CD14-positive monocyte (primary cell): ENCODE results near the gene BMERB1. TPM values are rescaled to one million over a fixed set of nuclear protein-coding genes. Genes with fewer than 3 reads are reported as not detected.

Experiments
- DNase-seq, 3 donors: peaks; one replicate each; pipeline ENCODE4 v3.0.0-alpha.2; 2011 to 2022
- H2AFZ ChIP-seq: 2 replicates; pipeline ENCODE4 v1.6.0; 2012; ENCODE audit warnings: mild to moderate bottlenecking, low read depth, low read length, inconsistent platforms; ENCODE audit not compliant: insufficient read depth, poor library complexity, severe bottlenecking
- H3K27ac ChIP-seq, 2 donors: 1 replicate in 1 of 2; 2 replicates in 1 of 2; pipeline ENCODE4 v1.5.1; 2012 to 2013; ENCODE audit warnings: low read length in 2 of 2, control low read depth in 1 of 2, inconsistent platforms in 1 of 2, low read depth in 1 of 2, mild to moderate bottlenecking in 1 of 2
- H3K27me3 ChIP-seq, 2 donors: one replicate each; pipeline versions ENCODE4 v1.6.0 to v1.6.1; 2011 to 2013; ENCODE audit warnings: low read length in 2 of 2; ENCODE audit not compliant: control insufficient read depth in 2 of 2, insufficient read depth in 2 of 2
- H3K36me3 ChIP-seq, 2 donors: replicated peaks in 1 of 2; 1 replicate in 1 of 2; 2 replicates in 1 of 2; pipeline versions ENCODE4 v1.5.1 to v1.6.1; 2012 to 2013; ENCODE audit warnings: low read length in 2 of 2, control low read depth in 1 of 2, inconsistent platforms in 1 of 2, mild to moderate bottlenecking in 1 of 2; ENCODE audit not compliant: insufficient read depth in 2 of 2, control insufficient read depth in 1 of 2
- H3K4me1 ChIP-seq, 2 donors: 1 replicate in 1 of 2; 2 replicates in 1 of 2; pipeline versions ENCODE4 v1.5.1 to v1.6.1; 2012 to 2013; ENCODE audit warnings: low read length in 2 of 2, control low read depth in 1 of 2, inconsistent platforms in 1 of 2, mild to moderate bottlenecking in 1 of 2, moderate library complexity in 1 of 2; ENCODE audit not compliant: insufficient read depth in 2 of 2, control insufficient read depth in 1 of 2
- H3K4me2 ChIP-seq: replicated peaks from 2 replicates; pipeline ENCODE3; 2012; ENCODE audit warnings: low read length, moderate library complexity, mild to moderate bottlenecking; ENCODE audit not compliant: poor library complexity, severe bottlenecking; ENCODE audit errors: extremely low read depth
- H3K4me3 ChIP-seq, 3 experiments: fragments of 200-600 bp in 1 of 3; sonication (generic) in 1 of 3; replicated peaks in 1 of 3; 1 replicate in 2 of 3; 2 replicates in 1 of 3; pipeline ENCODE4 v1.5.1; 2011 to 2013; ENCODE audit warnings: low read length in 3 of 3, mild to moderate bottlenecking in 3 of 3, control low read depth in 2 of 3, low read depth in 2 of 3, inconsistent platforms in 1 of 3, moderate library complexity in 1 of 3
- H3K79me2 ChIP-seq: 2 replicates; pipeline ENCODE4 v1.6.0; 2012; ENCODE audit warnings: mild to moderate bottlenecking, control low read depth, inconsistent platforms, low read length, moderate library complexity; ENCODE audit not compliant: insufficient read depth
- H3K9ac ChIP-seq: 2 replicates; pipeline ENCODE4 v1.6.0; 2017; ENCODE audit warnings: low read length, mild to moderate bottlenecking; ENCODE audit not compliant: insufficient read depth, poor library complexity, severe bottlenecking
- H3K9me3 ChIP-seq, 2 donors: replicated peaks in 1 of 2; 1 replicate in 1 of 2; 2 replicates in 1 of 2; pipeline versions ENCODE4 v1.5.1 to v1.6.1; 2012 to 2013; ENCODE audit warnings: low read length in 2 of 2, control low read depth in 1 of 2; ENCODE audit not compliant: control insufficient read depth in 1 of 2, insufficient read depth in 1 of 2
- H4K20me1 ChIP-seq: 2 replicates; pipeline ENCODE4 v1.6.0; 2012; ENCODE audit warnings: mild to moderate bottlenecking, low read length, control low read depth, moderate library complexity; ENCODE audit not compliant: insufficient read depth
- H3K27ac Mint-ChIP-seq, 7 donors: one replicate each; pipeline ENCODE4 v1.8.0; 2020; ENCODE audit warnings: mild to moderate bottlenecking in 7 of 7, mixed read lengths in 7 of 7, moderate library complexity in 6 of 7, inconsistent platforms in 2 of 7
- H3K27me3 Mint-ChIP-seq, 3 donors: one replicate each; pipeline ENCODE4 v1.8.0; 2021 to 2022; ENCODE audit warnings: low read depth in 3 of 3, mild to moderate bottlenecking in 3 of 3, mixed read lengths in 3 of 3, moderate library complexity in 3 of 3, inconsistent platforms in 1 of 3
- H3K36me3 Mint-ChIP-seq, 2 donors: one replicate each; pipeline ENCODE4 v1.8.0; 2020; ENCODE audit warnings: mixed read lengths in 2 of 2, inconsistent platforms in 1 of 2, mild to moderate bottlenecking in 1 of 2
- H3K4me1 Mint-ChIP-seq: one replicate; pipeline ENCODE4 v1.8.0; 2020; ENCODE audit warnings: mild to moderate bottlenecking, mixed read lengths
- H3K4me3 Mint-ChIP-seq, 2 donors: one replicate each; pipeline ENCODE4 v1.8.0; 2020; ENCODE audit warnings: mild to moderate bottlenecking in 2 of 2, mixed read lengths in 2 of 2, moderate library complexity in 1 of 2
- H3K9me3 Mint-ChIP-seq, 7 donors: one replicate each; pipeline ENCODE4 v1.8.0; 2020 to 2022; ENCODE audit warnings: mixed read lengths in 7 of 7, mild to moderate bottlenecking in 6 of 7, moderate library complexity in 6 of 7, inconsistent platforms in 2 of 7
- WGBS: methylation state at CpG from one replicate; pipeline ENCODE4 v1.1.5; 2013; ENCODE audit warnings: missing lambda C conversion rate; ENCODE audit not compliant: insufficient coverage; 5-methylcytosine and 5-hydroxymethylcytosine counted together
- intact Hi-C, 2 donors: fragments of 100-400 bp; cut with micrococcal nuclease; formaldehyde crosslinking; loops; one replicate each; pipeline versions ENCODE4 v1.15.0 to v1.15.1; 2023
- polyA plus RNA-seq, 3 donors: library from polyadenylated mRNA; depleted of rRNA in 1 of 3; unstranded in 2 of 3; stranded (reverse) in 1 of 3; fragments of 300-500 nt in 2 of 3; fragments of >200 nt in 1 of 3; fragmentation: Illumina TruSeq in 2 of 3; gene quantifications; 1 replicate in 2 of 3; 2 replicates in 1 of 3; pipeline ENCODE4 v1.2.3, GENCODE V29; 2012 to 2021
- TF ChIP-seq, protein P1 (sequence below): fragments of 200-600 bp; IDR thresholded peaks from one replicate; pipeline ENCODE4 v1.8.0; 2022; ENCODE audit warnings: antibody characterized with exemption, mild to moderate bottlenecking

BMERB1 gene
- polyA plus RNA-seq, 3 donors, result 0.11 to 0.28 (median 0.11) TPM

DNA sequence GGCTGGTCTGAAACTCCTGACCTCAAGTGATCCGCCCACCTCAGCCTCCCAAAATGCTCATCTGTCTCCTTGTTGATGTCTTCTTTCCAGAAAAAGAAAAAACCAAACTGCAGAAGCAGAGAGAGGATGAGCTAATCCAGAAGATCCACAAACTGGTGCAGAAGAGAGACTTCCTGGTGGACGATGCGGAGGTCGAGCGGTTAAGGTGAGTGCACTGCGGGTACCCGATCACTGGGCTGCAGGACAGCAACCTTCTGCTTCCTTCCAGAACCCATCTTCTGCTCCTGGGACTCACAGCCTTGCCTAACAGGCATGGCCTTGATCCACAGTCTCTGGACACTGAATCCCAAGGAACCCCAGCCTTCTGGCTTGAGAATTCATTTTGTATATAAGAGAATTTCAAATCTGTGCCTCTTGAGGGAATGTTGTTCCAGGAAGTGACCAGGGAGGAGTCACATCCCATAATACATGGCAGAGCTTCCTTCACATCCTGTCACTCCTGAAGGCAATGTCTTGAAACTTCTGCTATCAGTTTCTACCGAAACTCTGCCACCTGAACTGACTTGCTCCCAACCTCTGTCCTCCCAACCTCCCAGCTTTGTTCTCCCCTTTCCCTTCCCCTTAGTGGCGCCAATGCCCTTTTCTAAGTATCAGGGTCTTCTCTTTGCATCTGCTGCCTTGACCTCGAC lies 146.9 kb downstream of the BMERB1 start:
- H2AFZ ChIP-seq, result peak overlapping the region; percentile 73
- H3K27me3 ChIP-seq, result no peaks in the 10 kb centered on the region
- H4K20me1 ChIP-seq, result no peaks in the 10 kb centered on the region

DNA sequence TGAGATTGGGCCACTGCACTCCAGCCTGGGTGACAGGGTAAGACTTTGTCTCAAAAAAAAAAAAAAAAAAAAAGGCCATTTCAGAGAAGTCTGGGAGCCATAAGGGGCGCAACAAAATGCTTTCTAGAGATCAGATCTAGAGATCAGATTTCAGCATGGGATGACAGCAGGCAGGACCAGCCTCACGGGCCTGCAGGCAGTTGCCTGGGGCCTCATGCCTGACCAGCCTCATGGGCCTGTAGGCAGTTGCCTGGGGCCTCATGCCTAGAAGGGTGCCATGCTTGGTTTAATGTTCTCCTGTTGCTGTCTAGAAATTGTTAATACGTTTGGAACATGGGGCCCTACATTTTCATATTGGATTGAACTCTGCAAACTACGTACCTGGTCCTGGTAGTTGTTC lies 149.1 kb downstream of the BMERB1 start:
- TF ChIP-seq, protein P1, sequence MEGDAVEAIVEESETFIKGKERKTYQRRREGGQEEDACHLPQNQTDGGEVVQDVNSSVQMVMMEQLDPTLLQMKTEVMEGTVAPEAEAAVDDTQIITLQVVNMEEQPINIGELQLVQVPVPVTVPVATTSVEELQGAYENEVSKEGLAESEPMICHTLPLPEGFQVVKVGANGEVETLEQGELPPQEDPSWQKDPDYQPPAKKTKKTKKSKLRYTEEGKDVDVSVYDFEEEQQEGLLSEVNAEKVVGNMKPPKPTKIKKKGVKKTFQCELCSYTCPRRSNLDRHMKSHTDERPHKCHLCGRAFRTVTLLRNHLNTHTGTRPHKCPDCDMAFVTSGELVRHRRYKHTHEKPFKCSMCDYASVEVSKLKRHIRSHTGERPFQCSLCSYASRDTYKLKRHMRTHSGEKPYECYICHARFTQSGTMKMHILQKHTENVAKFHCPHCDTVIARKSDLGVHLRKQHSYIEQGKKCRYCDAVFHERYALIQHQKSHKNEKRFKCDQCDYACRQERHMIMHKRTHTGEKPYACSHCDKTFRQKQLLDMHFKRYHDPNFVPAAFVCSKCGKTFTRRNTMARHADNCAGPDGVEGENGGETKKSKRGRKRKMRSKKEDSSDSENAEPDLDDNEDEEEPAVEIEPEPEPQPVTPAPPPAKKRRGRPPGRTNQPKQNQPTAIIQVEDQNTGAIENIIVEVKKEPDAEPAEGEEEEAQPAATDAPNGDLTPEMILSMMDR, result no peak
- no peak overlapping the region for H2AFZ ChIP-seq
- H3K4me1 ChIP-seq, result peaks cover 17 to 30% of the 10 kb centered on the region in 2 donors
- no peak overlapping the region for H3K4me3 ChIP-seq
- peaks cover 0 to 10% of the 10 kb centered on the region in 2 donors for H3K36me3 ChIP-seq
- WGBS, result 100% methylated on average over 4 of the region's 4 CpGs
- H3K79me2 ChIP-seq, result no peaks in the 10 kb centered on the region
- H3K36me3 Mint-ChIP-seq, result peaks cover 19 to 28% of the 10 kb centered on the region in 2 donors
- no peak overlapping the region for H3K9ac ChIP-seq
- intact Hi-C loops, result no loop called here
- no peaks in the 10 kb centered on the region for H3K27me3 ChIP-seq
- peaks cover 9 to 14% (median 11%) of the 10 kb centered on the region in 7 donors for H3K9me3 Mint-ChIP-seq
- peaks cover 0 to 6% of the 10 kb centered on the region in 2 donors for H3K9me3 ChIP-seq
- H3K27me3 Mint-ChIP-seq, result peaks cover 0 to 6% (median 4%) of the 10 kb centered on the region in 3 donors
- H3K27ac Mint-ChIP-seq, result no peak overlapping the region
- no peak overlapping the region for H3K4me3 Mint-ChIP-seq
- no peak for DNase-seq
- peaks cover 36% of the 10 kb centered on the region for H3K4me1 Mint-ChIP-seq
- no peak overlapping the region for H3K27ac ChIP-seq
- no peak overlapping the region for H3K4me2 ChIP-seq
- no peaks in the 10 kb centered on the region for H4K20me1 ChIP-seq

More for the DNA sequence above, 146.9 kb downstream of the BMERB1 start:
- H3K27me3 Mint-ChIP-seq, result peaks cover 0 to 6% (median 4%) of the 10 kb centered on the region in 3 donors
- H3K9ac ChIP-seq, result no peak overlapping the region
- 71% methylated on average over 7 of the region's 10 CpGs for WGBS
- peak overlapping the region; percentile 12 for H3K4me2 ChIP-seq
- H3K27ac ChIP-seq, result peak overlapping the region in 1 of 2 donors; percentile 52
- TF ChIP-seq, protein P1, result no peak
- intact Hi-C loops, result no loop called here
- H3K27ac Mint-ChIP-seq, result peak overlapping the region in 6 of 7 donors; percentile 58 to 87 (median 73)
- H3K4me3 Mint-ChIP-seq, result peak overlapping the region in 1 of 2 donors; percentile 64
- H3K9me3 Mint-ChIP-seq, result peaks cover 4 to 17% (median 8%) of the 10 kb centered on the region in 7 donors
- no peak overlapping the region for H3K4me3 ChIP-seq
- no peaks in the 10 kb centered on the region for H3K36me3 ChIP-seq
- H3K4me1 Mint-ChIP-seq, result peaks cover 29% of the 10 kb centered on the region
- peaks cover 7% of the 10 kb centered on the region in 2 donors for H3K36me3 Mint-ChIP-seq
- DNase-seq, result no peak
- peaks cover 0 to under 1% of the 10 kb centered on the region in 2 donors for H3K9me3 ChIP-seq
- no peaks in the 10 kb centered on the region for H3K79me2 ChIP-seq
- H3K4me1 ChIP-seq, result peaks cover 13 to 17% of the 10 kb centered on the region in 2 donors
